ENCODE measurements around the gene ZNF548.
"Not testable (repeated sequence)": the region's sequence is repeated elsewhere in the genome, so short reads cannot be mapped to it uniquely, and the experiment has no call there.

Gene ZNF548

DNA sequence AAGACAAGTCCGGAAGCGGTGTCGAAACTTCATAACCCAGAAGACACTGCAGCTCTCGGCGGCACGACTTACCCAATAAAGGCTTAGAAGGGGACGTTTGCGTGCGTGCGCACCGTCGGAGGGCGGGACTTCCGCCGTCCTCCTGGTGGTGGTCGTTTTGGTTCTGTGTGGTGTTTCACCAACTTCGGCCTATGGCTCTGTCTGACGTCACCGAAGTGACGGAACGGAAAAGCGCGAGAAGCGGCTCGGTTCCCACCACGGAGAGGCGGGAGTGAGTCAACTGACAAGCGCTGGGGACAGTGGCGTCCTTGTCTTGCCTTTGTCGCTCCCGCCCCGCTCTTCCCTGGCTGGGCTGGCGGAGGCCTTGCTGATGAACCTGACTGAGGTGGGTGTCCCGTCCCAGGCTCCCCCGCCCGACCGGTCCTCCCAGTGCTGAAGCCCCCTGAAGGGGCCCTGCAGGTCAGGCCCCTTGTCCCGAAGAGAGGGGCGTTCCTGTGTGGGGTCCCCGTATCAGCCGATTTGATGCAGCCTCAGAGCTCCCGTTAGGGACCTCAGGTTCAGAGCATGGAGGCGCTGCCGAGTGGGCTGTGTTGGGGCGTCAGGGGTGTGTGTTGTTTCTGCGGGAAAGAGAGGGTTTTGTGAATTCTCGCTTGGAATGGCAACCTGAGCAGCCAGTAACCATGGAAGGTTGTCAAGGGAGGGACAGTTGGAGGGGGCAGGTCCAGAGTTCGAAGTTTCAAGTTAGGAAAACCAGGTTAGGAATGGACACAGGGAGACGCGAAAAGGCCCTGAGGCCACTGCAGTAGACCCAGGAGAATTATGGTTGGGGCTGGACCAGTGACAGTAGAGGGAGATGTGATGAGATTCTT, at the start of gene ZNF548:
Gene ZNF548, plus strand, starts transcription at position 125 of the 869 bp plus-strand sequence. Its CDS starts 246 bp downstream, at position 371.
- peak; percentile 98 for DNase-seq (ENCODE audit: low read depth, low spot score)

DNA sequence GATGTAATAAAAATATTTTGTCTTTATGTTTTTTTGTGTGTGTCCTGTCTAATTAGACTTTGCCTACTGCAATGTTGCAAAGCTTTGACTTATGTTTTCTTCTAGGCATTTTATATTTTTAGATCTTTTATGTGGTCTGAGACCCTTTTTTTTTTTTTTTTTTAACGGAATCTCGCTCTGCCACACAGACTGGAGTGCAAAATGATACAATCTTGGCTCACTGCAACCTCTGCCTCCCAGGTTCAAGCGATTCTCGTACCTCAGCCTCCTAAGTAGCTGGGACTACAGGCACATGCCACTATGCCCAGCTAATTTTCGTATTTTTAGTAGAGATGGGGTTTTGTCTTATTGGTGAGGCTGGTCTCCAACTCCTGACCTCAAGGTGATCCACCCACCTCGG, 47.1 kb upstream of the ZNF548 start:
- DNase-seq (ENCODE audit: low read depth, low spot score): no peak

GRCh38 chr19:57348136-57348535, 41.5 kb upstream of the ZNF548 start:
- no peak for DNase-seq (ENCODE audit: low read depth, low spot score)

DNA sequence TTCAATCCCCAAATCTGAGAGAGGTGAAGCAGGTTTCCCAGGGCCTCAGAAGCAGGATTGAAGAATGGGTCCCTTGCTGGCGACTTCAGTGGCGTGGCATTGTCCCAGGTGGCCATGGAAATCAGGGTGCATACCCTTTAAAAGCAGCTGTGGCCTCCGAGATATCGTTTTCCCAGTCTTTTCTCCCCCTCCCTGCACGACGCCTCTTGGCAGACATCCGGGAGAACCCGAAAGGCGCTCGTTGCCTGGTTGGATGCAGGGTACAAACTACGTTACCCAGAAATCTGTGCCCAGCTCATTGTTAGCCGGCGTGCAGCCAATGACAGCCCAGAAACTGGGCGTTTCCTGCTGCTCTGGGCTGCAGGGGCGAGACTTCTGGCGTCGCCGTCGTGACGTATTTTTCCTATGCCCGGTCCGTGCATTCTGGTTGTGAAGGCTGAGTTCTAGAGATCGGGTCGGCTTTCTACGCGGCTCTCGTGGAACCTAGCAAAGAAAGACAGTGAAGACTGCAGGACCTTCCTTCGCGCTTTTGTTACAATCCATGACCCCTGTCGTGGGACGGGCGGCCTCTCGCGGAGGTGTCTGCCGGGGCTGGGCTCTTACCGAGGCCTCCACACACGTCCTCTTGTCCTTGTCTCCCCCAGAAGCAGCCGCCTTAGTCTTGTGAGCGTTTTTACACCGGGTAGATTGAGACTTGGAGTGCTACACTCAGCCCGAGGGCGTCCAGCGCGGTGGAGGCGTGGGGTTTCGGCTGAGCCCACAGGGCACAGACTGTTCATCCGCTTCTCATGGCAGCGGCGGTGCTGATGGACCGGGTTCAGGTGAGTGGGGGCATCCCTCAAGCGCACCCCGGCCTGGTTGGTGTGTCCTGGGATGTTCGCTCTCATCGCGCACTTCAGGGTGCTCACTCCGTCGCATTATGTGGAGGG, 38.5 kb upstream of the ZNF548 start, which contains the start of gene ZNF304:
Gene ZNF304, plus strand, starts transcription at position 395 of the 929 bp plus-strand sequence. Its CDS starts 394 bp downstream, at position 789.
- peak; percentile 83 for DNase-seq (ENCODE audit: low read depth, low spot score)

DNA sequence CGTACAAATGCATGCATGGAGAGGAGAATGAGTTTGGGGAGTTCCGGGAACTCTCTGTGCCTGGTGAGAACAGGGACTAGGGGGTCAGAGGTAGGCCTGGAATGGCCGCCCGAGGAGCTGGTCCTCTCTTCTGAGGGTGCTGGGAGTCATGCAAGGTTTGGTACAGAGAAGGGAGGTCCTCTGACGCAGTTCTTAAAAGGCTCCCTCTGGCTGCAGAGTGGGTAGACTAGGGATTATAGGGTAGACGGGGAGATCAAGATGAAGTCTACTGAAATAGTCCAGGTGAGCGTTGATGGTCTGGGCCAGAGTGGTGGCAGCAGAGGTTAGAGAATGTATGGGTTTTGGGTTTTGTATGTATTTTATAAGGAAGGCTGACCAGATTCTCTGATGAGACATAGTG, 37.8 kb upstream of the ZNF548 start:
- DNase-seq (ENCODE audit: low read depth, low spot score): no peak

DNA sequence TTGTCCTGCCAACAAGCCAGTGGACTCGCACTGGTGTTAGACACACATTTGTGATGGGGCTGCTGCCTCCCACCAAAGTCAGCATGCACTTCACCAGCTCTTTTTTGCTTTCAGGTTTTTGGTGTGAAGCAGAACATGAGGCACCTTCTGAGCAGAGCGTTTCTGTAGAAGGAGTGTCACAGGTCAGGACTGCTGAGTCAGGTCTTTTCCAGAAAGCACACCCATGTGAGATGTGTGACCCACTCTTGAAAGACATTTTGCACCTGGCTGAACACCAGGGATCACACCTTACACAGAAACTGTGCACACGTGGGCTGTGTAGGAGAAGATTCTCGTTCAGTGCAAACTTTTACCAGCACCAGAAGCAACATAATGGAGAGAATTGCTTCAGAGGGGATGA, 33.7 kb upstream of the ZNF548 start:
- DNase-seq (ENCODE audit: low read depth, low spot score): no peak

DNA sequence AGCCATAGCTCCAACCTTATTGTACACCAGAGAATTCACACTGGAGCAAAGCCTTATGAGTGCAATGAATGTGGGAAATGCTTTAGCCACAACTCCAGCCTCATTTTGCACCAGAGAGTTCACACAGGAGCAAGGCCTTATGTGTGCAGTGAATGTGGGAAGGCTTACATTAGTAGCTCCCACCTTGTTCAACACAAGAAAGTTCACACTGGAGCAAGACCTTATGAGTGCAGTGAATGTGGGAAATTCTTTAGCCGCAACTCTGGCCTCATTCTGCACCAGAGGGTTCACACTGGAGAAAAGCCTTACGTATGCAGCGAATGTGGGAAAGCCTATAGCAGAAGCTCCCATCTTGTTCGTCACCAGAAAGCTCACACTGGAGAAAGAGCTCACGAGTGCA, 32.2 kb upstream of the ZNF548 start:
- no peak for DNase-seq (ENCODE audit: low read depth, low spot score)

DNA sequence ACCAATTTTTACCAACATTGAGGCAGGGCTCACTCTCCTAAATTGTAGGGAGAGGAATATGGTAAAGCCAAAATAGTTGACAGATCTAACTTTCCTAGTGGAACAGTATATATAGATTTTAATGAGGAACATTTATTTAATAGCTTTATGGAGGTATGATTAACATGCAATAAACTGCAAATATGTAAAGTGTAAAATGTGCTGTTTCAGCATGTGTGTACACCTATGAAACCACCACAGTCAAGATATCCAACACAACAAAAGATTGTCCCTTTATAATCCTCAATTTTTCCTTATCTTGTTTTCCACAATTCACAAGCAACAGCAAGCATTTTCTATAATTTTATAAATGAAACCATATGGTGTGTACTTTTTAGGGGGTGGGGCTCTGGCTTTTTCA, 30.4 kb upstream of the ZNF548 start:
- DNase-seq (ENCODE audit: low read depth, low spot score): no peak

DNA sequence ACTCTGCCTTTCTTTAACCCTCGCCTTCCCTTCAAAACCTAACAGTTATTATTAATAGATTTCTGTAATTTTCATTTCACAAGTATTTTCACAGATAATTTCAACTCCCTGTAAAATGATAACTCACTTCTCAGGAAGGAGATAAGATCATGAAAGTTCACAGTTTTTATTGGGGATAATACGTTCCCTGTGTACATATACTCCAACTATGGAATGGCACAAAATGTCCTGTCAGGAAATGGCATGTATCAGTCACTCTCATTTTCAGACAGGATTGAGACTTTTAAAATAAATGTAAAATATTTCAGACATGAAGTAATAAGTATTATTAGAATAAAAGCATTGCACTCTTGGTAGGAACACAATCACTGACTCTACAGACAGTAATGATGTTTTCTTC, 27.2 kb upstream of the ZNF548 start:
- no peak for DNase-seq (ENCODE audit: low read depth, low spot score)

GRCh38 chr19:57362997-57363687, 26.5 kb upstream of the ZNF548 start, which contains the start of the genes TRAPPC2B and ZNF547:
TRAPPC2B (plus strand) TSS chr19:57363551; CDS start chr19:57364834, 1,283 bp downstream.
ZNF547 (plus strand) TSS chr19:57363551; CDS start chr19:57368556, 5,005 bp downstream.
- DNase-seq (ENCODE audit: low read depth, low spot score): peak; percentile 99

- no peak for DNase-seq (ENCODE audit: low read depth, low spot score)
Measured at GRCh38 chr19:57363688-57364181, 25.9 kb upstream of the ZNF548 start.

- DNase-seq (ENCODE audit: low read depth, low spot score): no peak
Measured at GRCh38 chr19:57366776-57367175, 22.9 kb upstream of the ZNF548 start.

- DNase-seq (ENCODE audit: low read depth, low spot score): no peak
Measured at GRCh38 chr19:57374179-57374578, 15.5 kb upstream of the ZNF548 start.

GRCh38 chr19:57374647-57375046, 15.0 kb upstream of the ZNF548 start:
- not testable (repeated sequence) for DNase-seq (ENCODE audit: low read depth, low spot score)

- DNase-seq (ENCODE audit: low read depth, low spot score): no peak
Measured at GRCh38 chr19:57376151-57376550, 13.5 kb upstream of the ZNF548 start.

GRCh38 chr19:57377498-57378146, 12.0 kb upstream of the ZNF548 start:
- no peak for DNase-seq (ENCODE audit: low read depth, low spot score)

DNA sequence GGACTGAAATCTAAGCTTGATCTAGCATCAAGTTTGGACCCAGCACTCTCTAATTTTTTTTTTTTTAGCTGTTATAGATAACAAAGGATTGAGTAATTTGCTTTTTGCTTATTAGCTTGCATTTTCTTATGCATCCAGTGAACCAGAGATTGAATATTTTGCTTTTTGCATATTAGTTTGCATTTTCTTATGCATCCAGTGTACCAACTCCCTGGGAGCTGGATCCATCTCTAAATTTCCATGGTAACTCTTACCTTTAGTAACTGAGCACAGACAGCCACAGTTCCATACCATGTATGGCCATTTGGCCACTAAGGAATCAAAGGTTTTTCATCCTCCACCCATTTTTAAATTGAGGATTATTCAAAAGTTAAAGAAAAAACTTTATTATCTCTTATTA, 8.7 kb upstream of the ZNF548 start:
- DNase-seq (ENCODE audit: low read depth, low spot score): no peak

GRCh38 chr19:57382806-57383488, 6.7 kb upstream of the ZNF548 start:
- DNase-seq (ENCODE audit: low read depth, low spot score): no peak

DNA sequence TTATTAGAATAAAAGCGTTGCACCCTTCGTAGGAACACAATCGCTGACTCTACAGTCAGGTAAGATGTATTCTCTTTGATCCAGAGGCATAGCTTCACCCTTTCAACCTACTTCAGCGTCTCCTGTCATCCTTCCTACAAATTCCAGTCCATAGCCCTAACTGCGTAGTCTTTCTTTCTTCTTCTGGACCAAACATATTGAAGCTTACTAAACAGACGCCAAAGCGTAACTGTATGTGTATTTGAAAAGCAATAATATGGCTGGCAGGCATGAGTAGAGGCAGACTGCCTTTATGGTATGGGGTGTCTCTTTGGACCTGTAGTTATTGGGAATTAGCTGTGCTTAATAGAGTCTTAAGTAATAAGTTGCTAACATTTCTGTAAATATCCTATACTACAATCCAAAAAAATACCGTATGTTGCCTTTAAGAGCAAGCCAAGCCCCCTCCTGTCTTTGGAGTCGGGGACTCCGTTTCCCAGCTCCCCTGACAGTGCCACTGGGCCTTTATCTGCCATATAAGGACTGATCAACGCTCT, 392 bp upstream of the ZNF548 start:
- DNase-seq (ENCODE audit: low read depth, low spot score): no peak

DNA sequence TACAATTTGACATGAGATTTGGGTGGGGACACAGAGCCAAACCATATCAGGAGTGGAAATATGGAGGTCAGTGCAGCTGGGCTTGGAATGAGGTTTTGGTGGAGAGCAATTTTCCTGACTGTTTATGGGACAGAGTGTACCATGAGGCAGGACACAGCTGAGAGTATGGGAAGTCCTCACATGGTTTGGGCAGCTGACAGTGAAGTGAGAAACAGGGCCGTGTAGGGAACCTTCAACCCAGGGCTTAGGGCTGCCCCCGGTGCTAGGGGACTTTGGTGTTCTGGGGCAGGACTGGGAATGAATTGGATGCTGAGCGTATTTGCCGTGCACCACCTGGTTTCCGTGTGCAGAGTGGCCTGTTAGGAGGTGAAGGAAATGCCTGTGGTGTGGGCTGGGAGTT, 6.1 kb downstream of the ZNF548 start:
- DNase-seq (ENCODE audit: low read depth, low spot score): no peak

Data from brain pericyte (primary cell).